ENCODE data around the gene CENPT. TPM values are rescaled to one million over a fixed set of nuclear protein-coding genes. Genes with fewer than 3 reads are reported as not detected.
"Not testable (repeated sequence)": the region's sequence is repeated elsewhere in the genome, so short reads cannot be mapped to it uniquely, and the experiment has no call there.

Gene CENPT
- total RNA-seq, 1 experiment from 2014 or later: 42.8 TPM

DNA sequence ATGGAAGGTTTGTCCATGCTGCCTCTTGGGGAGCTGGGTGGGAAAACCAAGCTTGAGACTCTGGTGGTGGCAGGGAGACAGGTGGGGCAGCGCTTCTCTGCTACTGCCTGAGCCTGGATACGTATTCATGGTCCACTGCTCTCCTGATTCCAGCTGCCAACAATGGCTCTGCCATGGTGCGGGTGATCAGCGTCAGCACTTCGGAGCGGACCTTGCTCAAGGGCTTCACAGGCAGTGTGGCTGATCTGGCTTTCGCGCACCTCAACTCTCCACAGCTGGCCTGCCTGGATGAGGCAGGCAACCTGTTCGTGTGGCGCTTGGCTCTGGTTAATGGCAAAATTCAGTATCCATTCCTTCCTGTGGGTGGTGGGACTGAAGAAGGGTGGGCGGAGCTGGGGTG is 29.6 kb upstream of the CENPT start:
- DNase-seq (ENCODE audit: low spot score): no peak

GRCh38 chr16:67874372-67874771 is 26.9 kb upstream of the CENPT start:
- no peak for DNase-seq (ENCODE audit: low spot score)

DNA sequence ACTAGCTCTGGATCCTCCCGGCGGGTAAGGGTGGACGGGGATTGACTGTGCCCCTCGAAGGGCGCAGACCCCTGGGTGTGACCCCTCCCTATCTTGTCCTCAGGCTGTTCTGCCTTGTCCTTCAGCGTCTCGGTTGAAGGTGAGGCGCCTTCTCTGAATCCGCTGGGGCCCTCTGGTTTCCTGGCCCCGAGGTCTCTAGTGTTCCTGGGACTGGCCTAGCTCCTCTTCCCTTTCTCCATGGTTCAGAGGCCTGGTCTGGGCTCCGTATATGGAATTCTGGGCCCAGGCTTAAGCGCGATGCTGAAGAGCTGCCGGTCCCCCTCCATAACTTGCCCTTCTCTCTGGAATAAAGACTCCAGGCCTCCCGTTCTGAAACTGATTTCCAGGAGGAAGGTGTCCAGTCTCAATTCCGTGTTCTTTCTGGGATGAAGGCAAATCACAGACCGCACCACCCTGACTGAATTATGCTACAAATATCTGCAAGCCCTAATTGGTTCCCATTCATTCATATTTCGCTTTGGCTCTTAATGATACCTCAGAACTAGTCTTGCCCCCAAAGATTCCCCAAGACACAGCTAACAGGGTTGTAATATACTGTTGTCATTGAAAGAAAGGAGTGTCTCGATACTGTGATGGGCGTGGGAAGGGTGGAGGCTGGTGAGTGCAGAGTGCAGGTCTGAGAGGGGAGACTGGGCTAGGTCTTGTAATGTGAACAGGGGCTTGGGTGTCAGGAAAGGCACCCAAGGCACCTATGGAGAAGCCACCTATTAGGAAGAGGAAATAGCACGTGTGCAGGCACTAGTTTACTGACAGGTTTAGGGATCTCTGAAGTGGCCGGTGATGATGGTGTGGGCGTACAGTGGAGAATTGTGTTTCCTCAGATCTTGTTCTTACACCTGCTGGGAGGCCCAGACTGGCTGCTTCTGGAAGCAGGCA is 26.2 kb upstream of the CENPT start:
- DNase-seq (ENCODE audit: low spot score): peak; percentile 31

DNA sequence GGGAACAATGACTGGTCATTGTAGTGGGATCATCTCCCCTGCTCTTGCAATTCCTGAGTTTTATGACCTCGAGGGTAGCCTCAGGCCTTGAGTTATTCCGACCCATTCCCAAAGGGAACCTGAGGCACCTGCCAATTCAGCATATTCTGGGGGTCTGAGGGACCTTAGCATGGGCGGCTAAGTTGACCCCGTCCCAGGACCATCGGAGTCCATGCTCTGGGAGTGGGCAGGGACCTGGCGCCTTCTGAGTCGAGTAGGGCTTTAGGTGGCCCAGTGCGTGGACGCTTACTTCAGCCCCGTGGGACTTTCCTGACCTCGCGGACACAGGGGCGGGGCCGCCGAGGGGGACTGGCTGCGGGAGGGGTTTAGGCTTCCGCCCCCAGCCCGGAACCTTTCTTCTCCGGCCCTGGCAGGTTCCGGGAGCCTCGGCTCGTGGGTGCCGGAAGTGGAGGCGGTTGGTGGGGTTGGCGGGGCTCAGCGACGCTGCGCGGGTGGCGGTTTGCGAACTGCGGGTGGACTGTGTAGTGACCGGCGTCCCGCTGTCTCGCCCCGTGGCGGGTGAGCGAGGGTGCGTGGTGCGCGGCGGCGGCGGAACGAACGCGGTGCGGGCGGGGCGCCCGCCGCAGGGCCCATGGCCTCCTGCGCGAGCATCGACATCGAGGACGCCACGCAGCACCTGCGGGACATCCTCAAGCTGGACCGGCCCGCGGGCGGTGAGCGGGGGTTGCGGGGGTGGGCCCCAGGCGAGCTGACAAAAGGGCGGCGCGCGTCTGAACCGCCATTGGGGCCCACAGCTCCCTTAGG is 25.3 kb upstream of the CENPT start, which contains the start of gene EDC4:
Gene EDC4 (plus strand): TSS at position 422 of the 804 bp plus-strand sequence. CDS start 210 bp downstream, at position 632.
- peak; percentile 77 for DNase-seq (ENCODE audit: low spot score)

DNA sequence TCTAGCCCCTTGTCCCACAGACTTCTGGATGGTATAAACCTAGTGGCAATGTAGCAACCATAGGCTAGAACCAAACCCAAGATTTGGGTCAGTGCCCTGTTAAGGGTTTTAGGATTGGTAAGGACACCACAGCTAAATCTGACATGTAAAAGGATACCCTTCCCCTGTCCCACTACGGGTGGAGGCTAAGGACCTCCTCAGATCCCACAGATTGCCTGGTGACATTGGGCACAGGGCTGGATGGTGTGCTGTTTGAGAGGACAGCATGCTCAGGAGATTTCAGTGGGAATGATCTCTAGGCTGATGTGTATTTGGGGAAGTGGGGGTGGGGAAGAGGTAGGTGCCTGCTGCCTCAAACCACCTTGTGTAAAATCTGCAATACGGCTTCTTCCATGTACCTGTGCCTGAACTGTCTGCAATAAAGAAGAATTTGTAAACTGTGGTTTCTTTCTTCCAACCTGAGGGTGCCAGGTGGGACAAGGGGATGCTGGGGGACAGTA is 24.7 kb upstream of the CENPT start:
- DNase-seq (ENCODE audit: low spot score): no peak

DNA sequence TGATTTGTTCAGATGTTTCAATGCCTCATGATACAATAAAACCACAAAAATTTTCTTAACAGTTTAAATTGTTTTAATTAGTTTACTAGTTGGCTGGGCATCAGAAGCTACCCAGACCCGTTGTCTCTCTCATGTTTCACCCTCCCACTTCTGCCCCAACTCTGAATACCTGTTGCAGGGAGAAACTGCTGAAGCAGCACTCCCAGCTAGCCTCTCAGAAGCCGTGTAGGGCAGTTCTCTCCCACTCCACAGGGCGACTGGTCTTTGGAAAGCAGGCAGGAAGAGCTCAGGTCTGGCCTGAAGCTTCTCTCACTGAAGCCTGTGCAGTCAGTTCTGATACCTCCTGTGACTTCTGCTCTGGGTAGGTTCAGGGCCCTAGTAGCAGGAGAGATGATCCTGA is 23.8 kb upstream of the CENPT start:
- no peak for DNase-seq (ENCODE audit: low spot score)

- DNase-seq (ENCODE audit: low spot score): no peak
Observed at GRCh38 chr16:67869653-67870052, 22.2 kb upstream of the CENPT start.

GRCh38 chr16:67868290-67868689 is 20.8 kb upstream of the CENPT start:
- no peak for DNase-seq (ENCODE audit: low spot score)

- peak; percentile 52 for DNase-seq (ENCODE audit: low spot score)
Observed at GRCh38 chr16:67865318-67865717, 17.8 kb upstream of the CENPT start.

- no peak for DNase-seq (ENCODE audit: low spot score)
Observed at GRCh38 chr16:67864594-67864993, 17.1 kb upstream of the CENPT start.

DNA sequence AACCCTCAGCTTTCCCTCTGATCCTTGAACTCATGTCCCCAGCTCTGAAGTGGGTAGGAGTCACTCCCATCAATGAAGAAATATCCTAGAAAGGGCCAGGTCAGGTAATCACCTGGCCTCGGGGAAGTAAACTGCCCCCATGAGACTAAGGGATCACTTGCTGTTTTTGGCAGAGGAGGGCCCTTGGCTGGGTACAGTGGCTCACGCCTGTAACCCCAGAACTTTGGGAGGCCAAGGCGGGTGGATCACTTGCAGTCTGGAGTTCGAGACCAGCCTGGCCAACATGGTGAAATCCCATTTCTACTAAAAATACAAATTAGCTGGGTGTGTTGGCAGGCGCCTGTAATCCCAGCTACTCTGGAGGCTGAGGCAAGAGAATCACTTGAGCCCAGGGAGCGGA is 16.6 kb upstream of the CENPT start:
- DNase-seq (ENCODE audit: low spot score): not testable (repeated sequence)

- no peak for DNase-seq (ENCODE audit: low spot score)
Observed at GRCh38 chr16:67862623-67863583, 15.4 kb upstream of the CENPT start.

GRCh38 chr16:67861877-67862276 is 14.4 kb upstream of the CENPT start:
- no peak for DNase-seq (ENCODE audit: low spot score)

GRCh38 chr16:67860589-67861398 is 13.3 kb upstream of the CENPT start:
- DNase-seq (ENCODE audit: low spot score): no peak

GRCh38 chr16:67858500-67858899 is 11.0 kb upstream of the CENPT start:
- DNase-seq (ENCODE audit: low spot score): peak; percentile 28

- peak; percentile 96 for DNase-seq (ENCODE audit: low spot score)
Observed at GRCh38 chr16:67857547-67858233, 10.2 kb upstream of the CENPT start.

- no peak for DNase-seq (ENCODE audit: low spot score)
Observed at GRCh38 chr16:67856927-67857546, 9.5 kb upstream of the CENPT start.

DNA sequence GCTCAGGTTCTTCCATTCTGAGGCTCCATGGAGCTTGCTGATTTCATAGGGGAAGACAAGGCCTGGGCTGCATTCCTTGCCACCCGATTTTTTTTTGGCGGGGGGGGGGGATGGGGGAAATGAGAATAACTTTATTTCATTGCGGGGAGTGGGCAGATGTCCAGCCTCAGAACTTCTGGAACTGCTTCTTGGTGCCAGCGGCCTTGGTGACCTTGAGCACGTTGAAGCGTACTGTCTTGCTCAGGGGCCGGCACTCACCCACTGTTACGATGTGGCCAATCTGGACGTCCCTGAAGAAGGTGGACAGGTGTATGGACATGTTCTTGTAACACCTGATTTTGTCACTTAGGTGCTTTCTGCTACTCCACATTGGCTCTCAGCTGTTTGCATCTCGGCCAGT is 8.3 kb upstream of the CENPT start:
- no peak for DNase-seq (ENCODE audit: low spot score)

- DNase-seq (ENCODE audit: low spot score): no peak
Observed at GRCh38 chr16:67853670-67854069, 6.2 kb upstream of the CENPT start.

Measured in HT-29 (cell line).